Tibial artery (tissue), 4 donors: Measurements from ENCODE around the gene C22orf31.
A peak's percentile ranks its signal among the peaks of the same experiment; 100 is the strongest.

Experiments
- DNase-seq, 2 donors: peaks; one replicate each; pipeline ENCODE4 v3.0.0-alpha.2; 2019
- H3K27ac ChIP-seq, 2 donors: fragments of 200-600 bp; sonication (generic) in 1 of 2; 1 replicate in 1 of 2; 2 replicates in 1 of 2; pipeline ENCODE4 v1.5.1; 2018 to 2019; ENCODE audit warnings: mild to moderate bottlenecking in 1 of 2
- H3K27me3 ChIP-seq, 2 donors: fragments of 200-600 bp; sonication (generic) in 1 of 2; one replicate each; pipeline versions ENCODE4 v1.5.1 to v1.6.0; 2016 to 2019
- H3K36me3 ChIP-seq, 3 donors: fragments of 200-600 bp; sonication (generic) in 2 of 3; one replicate each; pipeline ENCODE4 v1.5.1; 2016 to 2019; ENCODE audit warnings: mild to moderate bottlenecking in 2 of 3
- H3K4me1 ChIP-seq, 4 donors: fragments of 200-600 bp; sonication (generic) in 2 of 4; 1 replicate in 3 of 4; 2 replicates in 1 of 4; pipeline ENCODE4 v1.5.1; 2016 to 2019
- H3K4me3 ChIP-seq, 2 donors: fragments of 200-600 bp; sonication (generic) in 1 of 2; 1 replicate in 1 of 2; 2 replicates in 1 of 2; pipeline ENCODE4 v1.5.1; 2018 to 2019; ENCODE audit warnings: mild to moderate bottlenecking in 2 of 2
- H3K9me3 ChIP-seq, 3 donors: fragments of 200-600 bp; sonication (generic) in 1 of 3; one replicate each; pipeline ENCODE4 v1.5.1; 2016 to 2019
- intact Hi-C: fragments of 100-400 bp; cut with DNase I; formaldehyde crosslinking; loops from one replicate; pipeline ENCODE4 v1.15.0; 2023; ENCODE audit warnings: low total_unique reads
- TF ChIP-seq, protein P1 (sequence below), 2 experiments: fragments of 200-600 bp in 1 of 2; fragments of 450-650 bp in 1 of 2; IDR thresholded peaks; one replicate each; pipeline ENCODE4 v1.5.1; 2017 to 2019; ENCODE audit warnings: antibody characterized with exemption in 2 of 2, mild to moderate bottlenecking in 1 of 2, moderate library complexity in 1 of 2

Gene C22orf31

DNA sequence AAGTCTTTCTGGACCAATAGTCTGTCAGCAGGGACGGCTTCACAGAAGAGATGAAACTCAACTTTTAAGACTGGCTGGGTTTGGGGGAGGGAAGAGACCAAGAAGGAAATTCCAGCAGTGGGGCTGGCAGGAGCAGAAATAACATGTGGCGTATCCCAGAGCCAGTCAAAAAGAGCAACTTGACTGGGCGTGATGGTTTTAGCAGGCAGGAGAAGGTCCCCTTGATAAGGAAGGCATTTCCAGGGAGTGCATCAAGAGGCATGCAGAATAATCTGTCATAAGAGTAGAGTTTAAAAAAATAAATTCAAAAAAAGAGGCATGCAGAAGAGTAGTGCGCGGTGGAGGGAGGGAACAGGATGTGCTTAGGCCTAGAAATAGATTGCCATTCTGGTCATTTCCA is 52.5 kb downstream of the C22orf31 start:
- no peaks in the 10 kb centered on the region for H3K27me3 ChIP-seq
- no peaks in the 10 kb centered on the region for H3K9me3 ChIP-seq
- peaks cover 0 to 48% (median 24%) of the 10 kb centered on the region in 4 donors for H3K4me1 ChIP-seq
- intact Hi-C loops: no loop called here
- no peaks in the 10 kb centered on the region for H3K36me3 ChIP-seq
- DNase-seq: no peak
- H3K4me3 ChIP-seq: no peak overlapping the region
- peak overlapping the region; percentile 57 to 63 for H3K27ac ChIP-seq
- TF ChIP-seq, protein P1, sequence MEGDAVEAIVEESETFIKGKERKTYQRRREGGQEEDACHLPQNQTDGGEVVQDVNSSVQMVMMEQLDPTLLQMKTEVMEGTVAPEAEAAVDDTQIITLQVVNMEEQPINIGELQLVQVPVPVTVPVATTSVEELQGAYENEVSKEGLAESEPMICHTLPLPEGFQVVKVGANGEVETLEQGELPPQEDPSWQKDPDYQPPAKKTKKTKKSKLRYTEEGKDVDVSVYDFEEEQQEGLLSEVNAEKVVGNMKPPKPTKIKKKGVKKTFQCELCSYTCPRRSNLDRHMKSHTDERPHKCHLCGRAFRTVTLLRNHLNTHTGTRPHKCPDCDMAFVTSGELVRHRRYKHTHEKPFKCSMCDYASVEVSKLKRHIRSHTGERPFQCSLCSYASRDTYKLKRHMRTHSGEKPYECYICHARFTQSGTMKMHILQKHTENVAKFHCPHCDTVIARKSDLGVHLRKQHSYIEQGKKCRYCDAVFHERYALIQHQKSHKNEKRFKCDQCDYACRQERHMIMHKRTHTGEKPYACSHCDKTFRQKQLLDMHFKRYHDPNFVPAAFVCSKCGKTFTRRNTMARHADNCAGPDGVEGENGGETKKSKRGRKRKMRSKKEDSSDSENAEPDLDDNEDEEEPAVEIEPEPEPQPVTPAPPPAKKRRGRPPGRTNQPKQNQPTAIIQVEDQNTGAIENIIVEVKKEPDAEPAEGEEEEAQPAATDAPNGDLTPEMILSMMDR (IDR thresholded peaks at IDR 0.05): no peak
